NCI-H2196 treated with DMSO at 0.1 percent for 48 hours (cell line): ENCODE data around the gene PIK3R1.

ENCODE experiments used
- DNase-seq: peaks from one replicate; lab custom pipeline; 2025; ENCODE audit not compliant: unreplicated experiment; lab: John Stamatoyannopoulos, UW

Gene PIK3R1

DNA sequence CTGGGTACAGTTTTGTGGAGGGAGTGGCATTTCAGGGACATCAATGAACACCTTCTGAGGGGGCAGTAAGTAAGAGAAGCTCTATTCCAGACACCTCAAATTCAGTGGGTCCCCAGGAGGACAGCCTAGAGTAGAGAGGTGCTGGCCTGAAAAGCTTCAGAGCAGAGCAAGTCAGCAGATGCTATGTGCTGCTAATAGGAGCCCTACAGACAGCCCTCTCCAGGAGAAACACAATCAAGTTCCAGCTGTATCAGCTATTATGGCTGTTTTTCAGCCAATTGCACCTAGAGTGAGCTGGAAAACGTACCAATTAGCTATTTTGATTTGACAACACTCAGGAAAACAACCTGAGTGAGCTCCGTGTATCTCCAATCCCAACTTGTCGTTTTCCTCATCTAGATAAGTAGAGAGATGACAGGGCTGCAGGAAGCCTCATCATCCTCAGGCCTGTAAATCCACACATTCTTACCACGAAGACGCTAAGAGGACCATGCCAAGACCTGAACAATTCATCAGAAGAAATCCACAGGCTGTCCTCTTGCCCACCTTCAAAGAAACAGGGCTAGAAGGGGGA, 104.9 kb downstream of the PIK3R1 start:
- no peak for DNase-seq

DNA sequence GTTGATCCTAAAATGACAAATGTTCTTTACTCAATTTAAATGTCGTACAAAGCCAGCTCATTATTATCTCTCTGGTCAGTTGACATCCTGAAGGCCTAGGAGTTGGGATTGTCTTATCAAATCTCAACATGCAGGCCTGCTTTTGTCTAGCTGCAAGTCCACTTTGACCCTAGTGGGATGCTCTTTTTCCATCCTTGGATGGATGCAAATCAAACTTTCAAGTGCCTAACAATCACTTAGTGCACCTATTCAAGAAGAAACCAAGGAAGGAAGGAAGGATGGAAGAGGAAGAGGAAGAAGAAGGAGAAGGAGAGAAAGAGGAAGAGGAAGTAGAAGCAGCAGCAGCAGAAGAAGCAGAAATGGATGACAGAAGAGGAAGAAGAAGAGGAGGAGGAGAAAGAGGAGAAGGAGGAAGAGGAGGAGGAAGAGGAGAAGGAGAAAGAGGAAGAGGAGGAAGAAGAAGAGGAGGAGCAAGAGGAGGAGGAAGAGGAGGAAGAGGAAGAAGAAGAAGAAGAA, 109.6 kb downstream of the PIK3R1 start:
- DNase-seq: no peak

GRCh38 chr5:68329554-68330255, 114.1 kb downstream of the PIK3R1 start:
- no peak for DNase-seq

DNA sequence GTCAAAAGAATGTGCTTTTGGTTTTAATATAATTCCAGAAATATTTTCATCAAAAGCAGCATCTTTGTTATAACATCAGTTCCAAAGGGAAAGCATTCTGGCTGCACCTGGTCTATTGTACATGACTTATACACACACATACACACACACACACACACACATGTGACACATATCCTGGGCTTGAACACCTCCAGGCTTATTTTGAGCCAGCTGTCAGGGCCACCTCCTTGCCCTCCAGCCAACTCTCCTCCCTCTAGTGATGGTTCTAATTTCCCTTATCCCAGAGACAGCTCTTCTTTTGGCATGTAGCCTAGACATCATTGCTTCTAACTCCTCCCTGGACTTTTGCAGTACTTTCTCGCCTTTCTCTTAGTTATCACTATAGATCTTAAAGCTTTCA, 115.0 kb downstream of the PIK3R1 start:
- DNase-seq: no peak

DNA sequence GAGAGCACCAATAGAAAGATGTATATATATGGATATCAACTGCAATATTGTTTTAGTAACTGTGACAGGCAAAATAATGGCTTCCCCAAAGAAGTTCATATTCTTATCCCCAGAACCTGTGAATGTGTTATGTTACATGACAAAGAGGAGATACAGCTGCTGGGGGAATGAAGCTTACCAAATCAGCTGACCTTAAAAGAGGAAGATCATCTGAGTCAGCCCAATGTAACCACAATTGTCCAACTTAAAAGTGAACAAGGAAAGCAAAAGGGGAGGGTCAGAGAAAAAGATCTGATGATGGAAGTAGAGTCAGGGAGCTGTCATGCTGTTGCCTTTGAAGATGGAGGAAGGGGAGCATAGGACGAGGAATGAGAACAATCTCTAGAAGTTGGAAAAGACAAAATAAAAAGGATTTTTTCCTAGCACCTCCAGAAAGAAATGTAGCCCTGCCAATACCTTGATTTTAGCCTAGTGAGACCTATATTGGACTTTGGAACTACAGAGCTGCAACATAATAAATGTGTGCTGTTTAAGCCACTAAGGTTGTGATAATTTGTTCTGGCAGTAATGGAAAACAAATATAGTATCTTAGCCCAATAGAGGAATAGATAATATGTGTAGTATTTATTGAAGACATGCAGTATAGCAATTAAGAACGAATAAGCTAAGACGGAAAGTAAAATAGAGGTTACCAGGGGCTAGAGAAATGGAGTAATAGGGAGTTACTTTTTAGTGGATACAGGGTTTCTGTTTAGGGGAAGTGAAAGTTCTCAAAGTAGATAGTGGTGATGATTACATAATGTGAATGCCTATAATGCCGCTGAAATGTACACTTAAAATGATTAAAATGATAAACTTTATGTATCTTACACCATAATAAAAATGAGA, 115.9 kb downstream of the PIK3R1 start:
- DNase-seq: no peak

GRCh38 chr5:68332080-68332451, 116.5 kb downstream of the PIK3R1 start:
- DNase-seq: no peak

DNA sequence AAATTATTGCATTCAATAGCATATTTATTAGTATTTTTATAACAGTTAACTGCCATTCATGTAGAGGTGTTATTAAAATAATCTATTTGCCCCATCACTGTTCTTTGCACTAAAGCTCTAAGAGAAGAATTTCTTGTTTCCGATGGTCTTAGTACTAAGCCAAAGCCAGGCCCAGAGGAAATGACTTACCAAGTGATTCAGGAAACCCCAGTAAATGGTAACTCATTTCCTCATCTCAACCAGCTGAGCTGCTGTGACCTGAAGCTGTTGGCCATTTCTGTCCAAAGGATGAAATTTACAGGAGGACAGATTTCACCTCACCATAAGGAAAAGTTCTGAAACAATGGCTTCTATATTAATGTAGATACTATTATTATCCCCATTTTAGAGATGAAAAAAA, 117.0 kb downstream of the PIK3R1 start:
- DNase-seq: no peak

GRCh38 chr5:68333649-68334552, 118.3 kb downstream of the PIK3R1 start:
- DNase-seq: no peak

- no peak for DNase-seq
Measured at GRCh38 chr5:68334553-68334886, 119.0 kb downstream of the PIK3R1 start.

GRCh38 chr5:68335075-68335474, 119.5 kb downstream of the PIK3R1 start:
- DNase-seq: no peak

DNA sequence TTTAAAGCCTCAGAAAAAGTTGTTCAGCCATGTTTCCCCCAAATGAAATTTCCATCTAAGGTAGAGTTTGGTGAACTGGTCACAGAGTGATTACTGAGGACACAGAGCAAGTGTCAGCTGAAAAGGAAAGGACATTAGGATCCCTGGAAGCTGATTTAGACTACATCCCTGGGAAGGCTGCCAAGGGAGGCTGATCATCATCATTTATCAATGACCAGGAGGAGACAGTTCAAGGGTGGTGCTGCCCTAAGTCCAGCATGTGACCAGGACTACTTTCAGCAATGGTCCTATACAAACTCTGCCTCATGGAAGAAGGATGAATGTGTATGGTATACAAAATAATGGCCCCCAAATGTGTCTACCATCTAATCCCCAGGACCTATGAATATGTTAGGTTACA, 120.6 kb downstream of the PIK3R1 start:
- no peak for DNase-seq

DNA sequence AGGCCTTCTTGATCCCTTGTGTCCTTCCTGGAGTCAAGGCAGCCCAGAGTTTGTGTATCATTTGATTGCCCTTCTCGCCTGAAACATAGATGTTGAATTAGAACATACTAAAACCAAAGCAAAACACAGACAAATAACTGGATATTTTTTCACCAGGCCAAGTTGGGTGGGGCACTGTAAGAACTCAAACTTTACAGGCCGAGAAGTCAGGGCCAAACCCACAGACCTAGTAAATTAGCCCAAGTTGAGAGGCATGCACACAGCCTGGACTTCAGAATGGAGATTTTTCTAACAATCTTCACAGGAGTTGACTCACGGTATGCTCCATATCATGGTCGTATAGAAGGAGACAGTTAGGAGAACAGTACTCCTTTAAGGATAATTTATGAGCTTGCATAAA, 121.7 kb downstream of the PIK3R1 start:
- DNase-seq: no peak

DNA sequence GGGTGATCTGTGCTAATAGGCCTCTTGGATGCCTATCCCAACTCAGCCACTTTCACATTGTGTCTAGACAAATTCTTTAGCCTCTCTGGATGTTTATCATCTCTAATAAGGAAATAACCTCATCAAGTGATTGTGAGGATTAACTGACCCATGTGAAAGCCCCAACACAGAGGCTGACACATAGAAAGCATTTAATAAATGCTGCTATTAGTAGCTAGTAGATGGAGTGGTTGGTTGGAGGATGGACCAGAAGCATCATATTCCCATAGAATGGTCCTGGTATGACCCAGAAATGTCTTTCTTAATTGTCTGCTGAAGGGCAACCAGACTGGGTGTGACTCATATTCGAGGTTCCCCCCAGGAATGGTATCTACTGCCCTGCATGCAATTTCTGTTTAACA, 124.4 kb downstream of the PIK3R1 start:
- no peak for DNase-seq

DNA sequence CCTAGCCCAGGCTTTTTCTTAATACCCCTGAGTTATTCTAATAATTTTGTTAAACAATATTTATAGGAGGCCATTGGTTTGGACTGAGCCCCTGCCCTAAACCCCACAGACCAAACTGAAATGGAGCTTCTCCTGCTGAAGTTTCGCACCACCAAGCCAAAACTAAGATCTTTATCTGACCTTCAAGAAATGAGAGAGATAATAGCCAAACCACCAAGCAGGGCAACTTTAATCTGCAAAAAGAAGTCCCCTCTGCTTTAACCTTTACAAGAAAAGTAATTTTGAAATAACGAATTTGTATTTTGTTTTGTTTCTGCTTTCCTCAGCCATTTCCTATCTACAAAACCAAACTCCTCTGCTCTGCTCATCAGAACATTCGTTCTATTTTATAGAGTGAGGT, 125.5 kb downstream of the PIK3R1 start:
- no peak for DNase-seq

DNA sequence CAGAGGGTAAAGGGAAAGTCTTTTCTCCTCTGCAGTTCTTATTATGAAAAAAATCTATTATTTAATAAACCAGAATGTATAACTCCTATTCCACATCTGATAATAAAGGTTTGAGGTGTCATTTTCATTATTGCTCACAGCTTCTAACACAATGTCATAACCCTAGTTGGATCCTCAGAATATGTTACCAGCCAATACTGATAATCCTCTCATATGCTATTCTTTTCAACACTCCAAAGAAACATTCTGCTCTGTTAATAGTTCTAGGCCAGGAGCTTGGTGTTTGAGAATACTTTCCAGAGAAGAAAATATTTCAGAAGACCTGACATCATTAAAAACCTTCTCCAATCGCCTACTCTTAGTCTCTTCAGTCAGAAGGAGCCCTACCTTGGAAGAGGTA, 127.1 kb downstream of the PIK3R1 start:
- no peak for DNase-seq

DNA sequence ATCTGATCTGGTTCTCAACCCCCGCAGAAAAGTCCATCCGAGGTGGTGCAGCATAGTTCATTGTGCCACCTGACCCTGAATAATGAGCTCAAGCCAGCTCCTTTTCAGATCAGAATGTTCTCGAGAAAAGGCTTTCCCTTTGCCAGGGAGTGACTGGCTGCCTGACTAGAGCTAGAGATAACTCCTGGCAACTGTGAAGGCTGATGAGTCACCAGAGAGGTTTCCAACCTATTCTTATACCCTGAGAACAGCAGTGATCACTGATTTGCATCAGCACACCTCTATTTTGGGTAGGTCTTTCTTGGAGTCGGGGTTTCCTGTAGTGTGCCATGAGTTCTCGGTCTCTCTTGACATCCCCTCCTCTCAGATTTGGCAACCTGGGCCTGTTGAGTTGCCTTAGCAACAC, 127.9 kb downstream of the PIK3R1 start:
- DNase-seq: no peak

DNA sequence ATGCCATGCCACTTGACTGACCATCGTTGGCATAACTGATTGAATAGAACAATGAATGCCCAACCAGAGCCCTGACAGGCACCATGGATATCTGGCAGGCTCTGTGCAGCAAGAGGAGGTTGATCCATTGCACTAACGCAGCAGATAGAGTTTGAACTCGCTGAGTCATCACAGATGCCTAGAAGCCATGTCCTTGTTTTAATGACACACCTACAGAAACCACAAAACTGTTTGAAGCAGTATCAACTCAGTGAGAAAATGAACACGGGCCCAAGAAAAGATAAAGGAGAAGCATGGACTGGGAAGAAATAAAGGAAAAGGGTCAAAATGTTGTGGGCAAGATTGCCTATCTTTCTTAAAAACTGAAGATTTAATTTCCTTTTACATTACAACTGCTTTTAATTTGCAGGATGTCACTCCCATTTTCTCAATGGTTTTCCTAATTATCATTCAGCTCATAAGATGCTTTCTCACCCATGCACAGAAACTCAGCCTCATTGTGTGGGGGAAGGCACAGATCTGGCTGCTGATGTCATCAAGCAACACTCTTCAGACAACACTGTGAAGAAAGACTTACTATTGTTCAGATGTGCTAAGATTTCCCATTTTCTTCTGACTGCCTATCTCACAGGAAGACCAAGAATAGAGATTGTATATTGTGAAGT, 129.0 kb downstream of the PIK3R1 start:
- DNase-seq: no peak

DNA sequence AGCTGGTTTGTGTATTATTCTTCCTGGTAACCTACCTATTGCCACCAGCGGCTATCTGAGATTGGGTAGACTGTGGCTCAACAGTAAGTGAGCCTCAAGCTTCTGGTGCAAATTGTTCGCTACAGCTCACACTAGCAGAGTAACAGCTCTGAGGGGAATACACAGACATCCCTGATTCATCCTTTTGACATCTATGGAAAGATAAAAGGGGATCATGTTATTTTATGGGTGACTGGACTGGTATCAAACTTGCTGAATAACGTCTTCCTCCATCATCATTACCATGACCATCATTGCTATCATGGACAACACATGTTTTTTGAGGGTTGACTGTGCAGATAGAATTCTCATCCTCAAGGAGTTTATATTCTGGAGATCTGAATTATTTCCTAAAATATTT, 129.6 kb downstream of the PIK3R1 start:
- no peak for DNase-seq

DNA sequence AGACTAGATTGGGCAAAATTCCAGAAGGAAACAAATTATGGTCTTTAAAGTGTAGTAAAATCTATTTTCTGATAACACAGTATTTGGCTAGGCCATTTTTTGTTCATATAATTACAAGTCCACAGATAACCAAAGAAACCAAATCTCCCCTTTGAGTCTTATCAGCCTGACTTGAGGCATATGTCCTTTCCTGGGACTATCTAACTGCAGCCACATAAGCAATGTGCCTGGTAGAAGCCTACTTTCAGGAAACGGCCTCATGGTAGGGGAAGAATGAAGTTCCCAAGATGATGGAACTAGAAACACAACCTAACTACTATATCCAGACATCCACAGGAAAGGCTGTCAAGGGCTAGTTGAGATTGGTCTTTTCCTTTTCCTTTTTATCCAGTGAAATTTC, 130.0 kb downstream of the PIK3R1 start:
- no peak for DNase-seq

DNA sequence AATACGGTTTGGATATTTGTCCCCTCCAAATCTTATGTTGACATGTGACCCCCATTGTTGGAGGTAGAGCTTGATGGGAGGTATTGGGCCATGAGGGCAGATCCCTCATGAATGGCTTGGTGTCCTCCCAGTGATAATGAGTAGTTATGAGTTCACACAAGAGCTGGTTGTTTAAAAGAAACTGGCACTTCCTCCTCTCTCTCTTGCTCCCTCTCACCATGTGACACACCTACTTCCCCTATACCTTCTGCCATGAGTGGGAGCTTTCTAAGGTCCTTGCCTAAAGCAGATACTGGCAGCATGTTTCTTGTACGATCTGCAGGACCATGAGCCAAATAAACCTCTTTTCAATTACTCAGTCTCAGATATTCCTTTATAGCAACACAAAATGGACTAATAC, 132.0 kb downstream of the PIK3R1 start:
- no peak for DNase-seq
